A673 (cell line): Measurements from ENCODE around the gene THBD. TPM values are rescaled to one million over a fixed set of nuclear protein-coding genes. Genes with fewer than 3 reads are reported as not detected.

Experiments
- BruUV-seq: library from RNA; stranded (reverse); fragments of 400-500 nt; replicated peaks from 2 replicates; lab custom pipeline; 2021; lab: Mats Ljungman, UMichigan
- CTCF ChIA-PET: fragments of 300-600 bp; sonication (Branson Sonifier 250); formaldehyde crosslinking; loops from one replicate; lab custom pipeline; 2022; ENCODE audit warnings: antibody characterized with exemption; lab: Charles Lee
- POLR2A ChIA-PET: fragments of 300-600 bp; sonication (Branson Sonifier 250); formaldehyde crosslinking; loops from one replicate; lab custom pipeline; 2022; ENCODE audit warnings: antibody characterized with exemption; ENCODE audit not compliant: low non-redundant PET; lab: Charles Lee
- DNase-seq: peaks from one replicate; pipeline ENCODE4 v3.0.0-alpha.2; 2015; ENCODE audit warnings: low spot score
- H3K27ac ChIP-seq: fragments of 200-600 bp; sonication (generic); 2 replicates; pipeline ENCODE4 v1.5.1; 2016; ENCODE audit warnings: mixed run types, low read depth, mild to moderate bottlenecking, mixed read lengths, antibody characterized with exemption, low read length; ENCODE audit not compliant: poor library complexity, severe bottlenecking
- H3K27me3 ChIP-seq: fragments of 200-600 bp; sonication (generic); replicated peaks from 2 replicates; pipeline ENCODE4 v1.6.1; 2017; ENCODE audit warnings: mixed run types, low read depth, mild to moderate bottlenecking, mixed read lengths, antibody characterized with exemption, low read length; ENCODE audit not compliant: insufficient read depth, poor library complexity
- H3K36me3 ChIP-seq: fragments of 200-600 bp; sonication (generic); 2 replicates; pipeline ENCODE4 v1.6.1; 2016; ENCODE audit warnings: mixed run types, mild to moderate bottlenecking, mixed read lengths, antibody characterized with exemption, low read length; ENCODE audit not compliant: insufficient read depth, poor library complexity, severe bottlenecking
- H3K4me1 ChIP-seq: fragments of 200-600 bp; sonication (generic); 2 replicates; pipeline ENCODE4 v1.6.1; 2017; ENCODE audit warnings: mixed run types, mild to moderate bottlenecking, mixed read lengths, antibody characterized with exemption, low read length; ENCODE audit not compliant: insufficient read depth, poor library complexity, severe bottlenecking
- H3K4me3 ChIP-seq: fragments of 200-600 bp; sonication (generic); 2 replicates; pipeline ENCODE4 v1.5.1; 2016; ENCODE audit warnings: low read depth, mixed run types, mild to moderate bottlenecking, mixed read lengths, low read length; ENCODE audit not compliant: poor library complexity, severe bottlenecking
- H3K9me3 ChIP-seq: fragments of 200-600 bp; sonication (generic); 2 replicates; pipeline ENCODE4 v1.6.1; 2016; ENCODE audit warnings: mixed run types, low read depth, mild to moderate bottlenecking, mixed read lengths, antibody characterized with exemption, low read length; ENCODE audit not compliant: poor library complexity, severe bottlenecking
- EZH2 ChIP-seq: fragments of 200-600 bp; sonication (generic); IDR thresholded peaks from 2 replicates; pipeline ENCODE4 v1.6.1; 2017; ENCODE audit warnings: borderline replicate concordance, low read depth, mild to moderate bottlenecking, mixed read lengths, antibody characterized with exemption, low read length; ENCODE audit not compliant: poor library complexity, severe bottlenecking
- intact Hi-C: fragments of 100-400 bp; cut with micrococcal nuclease; formaldehyde crosslinking; loops from one replicate; pipeline ENCODE4 v1.10.0; 2022; ENCODE audit not compliant: unreplicated experiment
- total RNA-seq: library from RNA; stranded (reverse); gene quantifications from 2 replicates; pipeline ENCODE4 v1.2.3, GENCODE V29; 2021
- TF ChIP-seq, protein P1 (sequence below): fragments of 300-800, 200-600 bp; sonication (generic); conservative IDR thresholded peaks from 2 replicates; pipeline ENCODE4 v1.5.1; 2017; ENCODE audit warnings: low read depth, mild to moderate bottlenecking, antibody characterized with exemption, low read length, moderate library complexity, mixed read lengths

THBD gene
- total RNA-seq, 1 experiment from 2014 or later, result not detected

DNA sequence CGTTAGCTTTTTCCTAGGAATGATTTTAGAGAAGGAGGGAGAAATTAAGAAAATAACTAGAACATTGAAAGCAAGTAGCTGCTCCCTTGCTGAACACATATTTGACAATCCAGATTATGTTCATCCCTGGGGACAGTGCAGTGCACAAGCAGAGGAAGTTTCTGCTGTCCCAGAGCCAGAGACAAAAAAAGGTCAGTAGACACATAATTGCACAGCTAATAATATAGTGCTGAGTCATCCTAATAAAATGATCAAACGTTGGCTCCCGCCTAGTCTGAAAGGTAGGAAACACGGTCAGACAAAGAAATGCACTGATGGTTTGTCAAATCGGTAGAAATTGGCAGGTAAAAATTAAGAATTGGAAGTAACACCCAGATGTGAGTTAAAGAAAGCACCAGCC is 36.0 kb downstream of the THBD start:
- CTCF ChIA-PET, result no interaction called here
- BruUV-seq, result no TSS peak

DNA sequence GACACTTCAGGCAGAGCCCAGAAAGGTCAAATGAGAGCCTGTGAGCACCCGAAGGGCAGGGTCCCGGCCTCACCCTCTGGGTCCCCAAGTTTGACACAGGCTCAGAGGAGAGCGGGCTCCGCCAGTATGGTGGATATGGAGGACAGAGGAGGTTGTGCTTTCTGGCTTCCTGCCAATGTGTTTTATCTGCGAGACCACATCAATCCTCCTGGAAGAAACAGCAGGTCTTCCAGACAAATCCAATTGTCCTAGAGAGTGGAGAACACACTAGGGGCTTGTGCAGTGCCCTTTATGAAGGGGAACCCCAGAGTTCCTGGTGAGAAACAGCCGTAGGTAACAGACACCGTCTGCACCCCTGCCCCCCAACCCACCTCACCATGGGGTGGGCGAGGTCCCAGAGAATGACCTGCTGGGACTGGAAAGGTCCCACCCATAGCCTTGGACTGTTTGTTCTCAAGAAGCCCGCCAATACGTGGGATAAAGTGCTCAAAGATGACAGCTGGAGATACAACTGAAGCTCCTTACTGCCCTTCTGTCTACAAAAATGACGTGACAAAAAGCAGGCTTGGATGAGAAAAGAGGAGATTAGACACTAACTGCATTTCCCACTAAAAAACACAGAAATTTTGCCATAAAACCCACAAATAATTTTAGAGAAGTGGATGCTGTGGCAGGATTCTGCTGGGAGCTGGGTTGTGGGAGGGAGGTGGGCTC is 38.3 kb downstream of the THBD start:
- H3K27me3 ChIP-seq, result no peaks in the 10 kb centered on the region
- no peak overlapping the region for H3K4me3 ChIP-seq
- ChIA-PET CTCF (no interaction called here), POLR2A (no interaction called here)
- no peaks in the 10 kb centered on the region for H3K9me3 ChIP-seq
- no TSS peak for BruUV-seq
- no peak for DNase-seq
- no peaks in the 10 kb centered on the region for H3K4me1 ChIP-seq
- H3K27ac ChIP-seq, result no peak overlapping the region
- no peak for TF ChIP-seq EZH2
- TF ChIP-seq, protein P1, sequence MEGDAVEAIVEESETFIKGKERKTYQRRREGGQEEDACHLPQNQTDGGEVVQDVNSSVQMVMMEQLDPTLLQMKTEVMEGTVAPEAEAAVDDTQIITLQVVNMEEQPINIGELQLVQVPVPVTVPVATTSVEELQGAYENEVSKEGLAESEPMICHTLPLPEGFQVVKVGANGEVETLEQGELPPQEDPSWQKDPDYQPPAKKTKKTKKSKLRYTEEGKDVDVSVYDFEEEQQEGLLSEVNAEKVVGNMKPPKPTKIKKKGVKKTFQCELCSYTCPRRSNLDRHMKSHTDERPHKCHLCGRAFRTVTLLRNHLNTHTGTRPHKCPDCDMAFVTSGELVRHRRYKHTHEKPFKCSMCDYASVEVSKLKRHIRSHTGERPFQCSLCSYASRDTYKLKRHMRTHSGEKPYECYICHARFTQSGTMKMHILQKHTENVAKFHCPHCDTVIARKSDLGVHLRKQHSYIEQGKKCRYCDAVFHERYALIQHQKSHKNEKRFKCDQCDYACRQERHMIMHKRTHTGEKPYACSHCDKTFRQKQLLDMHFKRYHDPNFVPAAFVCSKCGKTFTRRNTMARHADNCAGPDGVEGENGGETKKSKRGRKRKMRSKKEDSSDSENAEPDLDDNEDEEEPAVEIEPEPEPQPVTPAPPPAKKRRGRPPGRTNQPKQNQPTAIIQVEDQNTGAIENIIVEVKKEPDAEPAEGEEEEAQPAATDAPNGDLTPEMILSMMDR, result no peak
- intact Hi-C loops, result no loop called here
- no peaks in the 10 kb centered on the region for H3K36me3 ChIP-seq

More for the DNA sequence above, 36.0 kb downstream of the THBD start:
- Histone ChIP-seq H3K9me3 (no peaks in the 10 kb centered on the region), H3K27ac (no peak overlapping the region), H3K36me3 (no peaks in the 10 kb centered on the region), H3K4me1 (no peaks in the 10 kb centered on the region), H3K4me3 (no peak overlapping the region), H3K27me3 (no peaks in the 10 kb centered on the region)
- POLR2A ChIA-PET, result no interaction called here
- intact Hi-C loops, result no loop called here
- DNase-seq, result no peak
- TF ChIP-seq EZH2, result no peak
- TF ChIP-seq, protein P1, result no peak

DNA sequence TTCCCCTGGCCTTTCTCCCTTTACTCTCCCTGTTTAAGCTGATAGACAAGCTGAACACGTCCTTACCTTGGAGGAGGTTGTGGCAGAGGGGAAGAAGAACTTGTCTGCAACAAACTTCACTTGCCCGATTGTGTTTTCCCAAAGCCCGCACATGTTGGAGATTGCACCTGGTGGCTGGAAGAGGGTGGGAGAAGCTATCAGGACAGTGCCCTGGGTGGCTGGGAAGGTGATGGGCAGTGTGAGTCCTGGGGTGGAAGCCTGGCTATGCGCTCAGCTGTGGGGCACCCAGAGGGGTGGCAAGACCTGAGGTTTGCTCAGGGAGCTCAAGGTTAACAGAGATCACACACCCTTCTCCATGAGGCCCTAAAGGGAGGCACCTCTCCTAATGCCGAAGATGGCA is 39.4 kb downstream of the THBD start:
- Histone ChIP-seq H3K27ac (no peak overlapping the region), H3K9me3 (no peaks in the 10 kb centered on the region), H3K4me3 (no peak overlapping the region), H3K27me3 (no peaks in the 10 kb centered on the region), H3K4me1 (no peaks in the 10 kb centered on the region), H3K36me3 (no peaks in the 10 kb centered on the region)
- BruUV-seq, result no TSS peak
- no peak for DNase-seq
- POLR2A ChIA-PET, result no interaction called here
- TF ChIP-seq, protein P1, result no peak
- no peak for TF ChIP-seq EZH2
- intact Hi-C loops, result no loop called here
- CTCF ChIA-PET, result no interaction called here
